Kidney epithelial cell (primary cell): ENCODE data around the gene PPIL4. TPM values are rescaled to one million over a fixed set of nuclear protein-coding genes. Genes with fewer than 3 reads are reported as not detected.

Experiments used
- DNase-seq: peaks from one replicate; pipeline ENCODE4 v3.0.0-alpha.2; 2010; ENCODE audit warnings: low read depth
- H3K27me3 ChIP-seq: 2 replicates; pipeline ENCODE4 v1.6.0; 2011; ENCODE audit warnings: low read length; ENCODE audit not compliant: control insufficient read depth, insufficient read depth
- H3K36me3 ChIP-seq: 2 replicates; pipeline ENCODE4 v1.5.1; 2011; ENCODE audit warnings: low read length; ENCODE audit not compliant: control insufficient read depth, insufficient read depth
- H3K4me3 ChIP-seq: 2 replicates; pipeline ENCODE4 v1.5.1; 2011; ENCODE audit warnings: low read depth, mild to moderate bottlenecking, control low read depth, low read length
- CTCF ChIP-seq: IDR thresholded peaks from 2 replicates; pipeline ENCODE4 v1.5.1; 2011; ENCODE audit warnings: mild to moderate bottlenecking, moderate library complexity, low read length, control low read depth, inconsistent platforms; ENCODE audit not compliant: insufficient read depth, poor library complexity, severe bottlenecking
- total RNA-seq: library from RNA; depleted of rRNA; stranded (reverse); fragments of >200 nt; gene quantifications from 2 replicates; pipeline ENCODE4 v1.2.3, GENCODE V29; 2015

The PPIL4 gene
- total RNA-seq, 1 donor from 2014 or later = 34.6 TPM

GRCh38 chr6:149483849-149484655, 61.8 kb downstream of the PPIL4 start:
- DNase-seq = no peak
- no peaks in the 10 kb centered on the region for H3K36me3 ChIP-seq

GRCh38 chr6:149483334-149483725, 62.5 kb downstream of the PPIL4 start:
- no peak for TF ChIP-seq CTCF
- DNase-seq = no peak
- H3K36me3 ChIP-seq = no peaks in the 10 kb centered on the region

More at GRCh38 chr6:149483849-149484655, 61.8 kb downstream of the PPIL4 start:
- Histone ChIP-seq H3K27me3 (no peaks in the 10 kb centered on the region), H3K4me3 (no peak overlapping the region)
- no peak for TF ChIP-seq CTCF

GRCh38 chr6:149482545-149483333, 63.1 kb downstream of the PPIL4 start:
- no peaks in the 10 kb centered on the region for H3K36me3 ChIP-seq
- no peaks in the 10 kb centered on the region for H3K27me3 ChIP-seq
- H3K4me3 ChIP-seq = no peak overlapping the region
- no peak for TF ChIP-seq CTCF
- DNase-seq = no peak

More at GRCh38 chr6:149483334-149483725, 62.5 kb downstream of the PPIL4 start:
- Histone ChIP-seq H3K4me3 (no peak overlapping the region), H3K27me3 (no peaks in the 10 kb centered on the region)

GRCh38 chr6:149480502-149481280, 65.2 kb downstream of the PPIL4 start:
- no peaks in the 10 kb centered on the region for H3K36me3 ChIP-seq
- TF ChIP-seq CTCF = no peak
- no peak overlapping the region for H3K4me3 ChIP-seq
- DNase-seq = no peak
- H3K27me3 ChIP-seq = no peaks in the 10 kb centered on the region

- no peak overlapping the region for H3K4me3 ChIP-seq
- H3K27me3 ChIP-seq = no peaks in the 10 kb centered on the region
- H3K36me3 ChIP-seq = no peaks in the 10 kb centered on the region
- DNase-seq = no peak
- TF ChIP-seq CTCF = no peak
Measured at GRCh38 chr6:149478631-149479314, 67.1 kb downstream of the PPIL4 start.
